K562 (cell line): Measurements from ENCODE around the gene USP32. TPM values are rescaled to one million over a fixed set of nuclear protein-coding genes. Genes with fewer than 3 reads are reported as not detected.

Source experiments
- BRF2 ChIP-seq: IDR thresholded peaks from 3 replicates; pipeline ENCODE4 v1.6.1; 2011; ENCODE audit warnings: borderline replicate concordance, mild to moderate bottlenecking; ENCODE audit not compliant: insufficient read length, insufficient read depth
- DACH1 ChIP-seq: fragments of 450-650 bp; IDR thresholded peaks from 2 replicates; pipeline ENCODE4 v1.6.1; 2018; ENCODE audit not compliant: partially characterized antibody
- FOSL1 ChIP-seq: fragments of 200-800 bp; sonication (Bioruptor generic); conservative IDR thresholded peaks from 2 replicates; pipeline ENCODE4 v1.6.1; 2016; ENCODE audit warnings: missing genetic modification characterization, missing compliant biosample characterization
- HBP1 ChIP-seq: fragments of 450-650 bp; formaldehyde crosslinking; IDR thresholded peaks from 2 replicates; pipeline ENCODE4 v1.4.0; 2022; ENCODE audit warnings: missing genetic modification characterization
- MYNN ChIP-seq, 2 experiments: sonication (generic); formaldehyde crosslinking in 1 of 2; IDR thresholded peaks; 2 replicates each; pipeline versions ENCODE4 v1.5.0 to v1.6.1; 2016 to 2020; ENCODE audit warnings: antibody characterized with exemption in 1 of 2, missing genetic modification reagents in 1 of 2
- NONO ChIP-seq, 2 experiments: fragments of 200-400 bp in 1 of 2; fragments of 450-650 bp in 1 of 2; formaldehyde crosslinking in 1 of 2; IDR thresholded peaks; 2 replicates each; pipeline ENCODE4 v1.6.1; 2017; ENCODE audit warnings: low read depth in 2 of 2, mild to moderate bottlenecking in 2 of 2, moderate library complexity in 2 of 2, low read length in 1 of 2
- ZNF217 ChIP-seq: sonication (generic); formaldehyde crosslinking; IDR thresholded peaks from 2 replicates; pipeline ENCODE4 v1.8.0; 2022; ENCODE audit warnings: mild to moderate bottlenecking, missing genetic modification reagents
- ZNF511 ChIP-seq: sonication (generic); formaldehyde crosslinking; IDR thresholded peaks from 2 replicates; pipeline ENCODE4 v1.8.0; 2022; ENCODE audit warnings: mild to moderate bottlenecking, missing genetic modification reagents
- polyA plus RNA-seq, 8 experiments: library from polyadenylated mRNA; depleted of rRNA in 4 of 8; stranded (reverse) in 5 of 8; unstranded in 3 of 8; fragments of >200 nt; fragmentation: Nextera tagmentation in 2 of 8; fragmentation: Illumina TruSeq in 1 of 8; extraction: Ambion mirVana in 2 of 8; extraction: Trizol in 1 of 8; gene quantifications; 2 replicates each; pipeline versions ENCODE4 v1.2.1 to v1.2.3, GENCODE V29; 2011 to 2014; ENCODE audit warnings: inconsistent platforms in 1 of 8, missing spikeins in 1 of 8
- total RNA-seq, 7 experiments: library from RNA; depleted of rRNA in 6 of 7; stranded (reverse); fragments of >200 nt in 6 of 7; fragmentation: Illumina TruSeq in 2 of 7; extraction: Trizol in 2 of 7; gene quantifications; 2 replicates each; pipeline versions ENCODE4 v1.2.1 to v1.2.3, GENCODE V29; 2011 to 2021; ENCODE audit warnings: low replicate concordance in 1 of 7

Gene USP32
- total and polyA plus RNA-seq, 9 of the 15 experiments (the other 6 are each of a cell fraction or from before 2014, with no cell fraction given) = 18.0 to 69.3 (median 47.1) TPM

GRCh38 chr17:60327901-60328273 is 64.0 kb downstream of the USP32 start (continued):
- TF ChIP-seq HBP1 (no peak), ZNF511 (no peak), DACH1 (no peak), NONO (IDR thresholded peaks at IDR 0.05; ENCODE audit: low read depth in 2 of 2, low read length in 1 of 2) (no peak), BRF2 (no peak), FOSL1 (tag) (no peak), ZNF217 (CRISPR knock-in tag) (no peak), MYNN (IDR thresholded peaks at IDR 0.05) (no peak), MYNN (CRISPR knock-in tag; IDR thresholded peaks at IDR 0.05) (no peak)
